Measurements from ENCODE around the gene ARHGAP19. TPM values are rescaled to one million over a fixed set of nuclear protein-coding genes. Genes with fewer than 3 reads are reported as not detected.

The ARHGAP19 gene
- polyA plus RNA-seq (ENCODE audit: insufficient read length in 4 of 4): 10 to 100 TPM; 26.3 to 35.2 (median 33.0) TPM

- DNase-seq (ENCODE audit: low read depth in 4 of 4, low spot score in 2 of 4): peak; percentile 93 to 97 (median 96)
Measured at GRCh38 chr10:97292097-97292861, at the start of gene ARHGAP19. Gene ARHGAP19 (minus strand): TSS chr10:97292637. CDS start chr10:97292627, 10 bp downstream.

GRCh38 chr10:97341416-97341815, 49.0 kb upstream of the ARHGAP19 start:
- DNase-seq (ENCODE audit: low read depth in 4 of 4, low spot score in 2 of 4): no peak

- no peak for DNase-seq (ENCODE audit: low read depth in 4 of 4, low spot score in 2 of 4)
Measured at GRCh38 chr10:97338041-97338440, 45.6 kb upstream of the ARHGAP19 start.

- DNase-seq (ENCODE audit: low read depth in 4 of 4, low spot score in 2 of 4): peak in 1 of 4 donors; percentile 15
Measured at GRCh38 chr10:97336942-97337831, 44.8 kb upstream of the ARHGAP19 start.

GRCh38 chr10:97336446-97336845, 44.0 kb upstream of the ARHGAP19 start:
- DNase-seq (ENCODE audit: low read depth in 4 of 4, low spot score in 2 of 4): no peak

- DNase-seq (ENCODE audit: low read depth in 4 of 4, low spot score in 2 of 4): no peak
Measured at GRCh38 chr10:97336006-97336405, 43.6 kb upstream of the ARHGAP19 start.

- DNase-seq (ENCODE audit: low read depth in 4 of 4, low spot score in 2 of 4): no peak
Measured at GRCh38 chr10:97335188-97335619, 42.8 kb upstream of the ARHGAP19 start.

GRCh38 chr10:97334370-97335175, 42.1 kb upstream of the ARHGAP19 start, which contains the start of gene FRAT2:
Gene FRAT2 (minus strand): TSS chr10:97334729. CDS start chr10:97334572, 157 bp downstream.
- DNase-seq (ENCODE audit: low read depth in 4 of 4, low spot score in 2 of 4): peak in 3 of 4 donors; percentile 82 to 89 (median 83)

GRCh38 chr10:97333601-97334369, 41.3 kb upstream of the ARHGAP19 start:
- no peak for DNase-seq (ENCODE audit: low read depth in 4 of 4, low spot score in 2 of 4)

- no peak for DNase-seq (ENCODE audit: low read depth in 4 of 4, low spot score in 2 of 4)
Measured at GRCh38 chr10:97333351-97333600, 40.8 kb upstream of the ARHGAP19 start.

GRCh38 chr10:97332591-97333350, 40.3 kb upstream of the ARHGAP19 start:
- DNase-seq (ENCODE audit: low read depth in 4 of 4, low spot score in 2 of 4): peak in 1 of 4 donors; percentile 64

- no peak for DNase-seq (ENCODE audit: low read depth in 4 of 4, low spot score in 2 of 4)
Measured at GRCh38 chr10:97331153-97331703, 38.8 kb upstream of the ARHGAP19 start.

- no peak for DNase-seq (ENCODE audit: low read depth in 4 of 4, low spot score in 2 of 4)
Measured at GRCh38 chr10:97329766-97330165, 37.3 kb upstream of the ARHGAP19 start.

- DNase-seq (ENCODE audit: low read depth in 4 of 4, low spot score in 2 of 4): no peak
Measured at GRCh38 chr10:97328646-97329453, 36.4 kb upstream of the ARHGAP19 start.

- no peak for DNase-seq (ENCODE audit: low read depth in 4 of 4, low spot score in 2 of 4)
Measured at GRCh38 chr10:97327348-97328294, 35.2 kb upstream of the ARHGAP19 start.

GRCh38 chr10:97325754-97326153, 33.3 kb upstream of the ARHGAP19 start:
- DNase-seq (ENCODE audit: low read depth in 4 of 4, low spot score in 2 of 4): no peak

- no peak for DNase-seq (ENCODE audit: low read depth in 4 of 4, low spot score in 2 of 4)
Measured at GRCh38 chr10:97323501-97323900, 31.1 kb upstream of the ARHGAP19 start.
